ENCODE results near the gene JPH3.

DNA sequence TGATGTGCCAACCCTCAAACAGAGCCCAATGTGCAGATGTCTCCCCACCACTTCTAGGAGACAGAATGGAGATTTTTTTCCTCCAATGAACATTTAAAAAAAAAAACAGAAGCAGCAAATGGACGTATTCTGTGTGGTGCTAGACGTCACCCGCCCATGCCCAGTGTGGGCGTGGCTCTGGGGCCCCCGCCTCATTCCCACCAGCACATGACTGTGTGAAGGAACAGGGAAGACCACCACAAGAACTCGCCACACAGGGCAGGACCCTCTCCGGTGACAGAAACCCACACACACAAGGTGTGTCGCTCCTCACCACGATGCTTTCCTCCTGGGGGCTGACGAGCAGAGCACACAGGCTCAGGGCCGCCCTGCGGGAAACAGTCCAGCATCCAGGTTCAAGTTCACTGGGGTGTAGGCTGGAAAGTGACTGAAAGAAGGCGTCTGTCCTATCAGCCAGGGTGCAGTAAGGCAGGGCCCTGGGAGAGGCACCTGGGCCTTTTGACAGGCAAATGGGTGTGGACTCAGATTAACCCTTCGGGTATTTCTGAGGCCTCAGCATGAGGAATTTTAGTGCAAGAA, 110.0 kb downstream of the JPH3 start:
- TF ChIP-seq EZH2 (IDR thresholded peaks at IDR 0.05; ENCODE audit: insufficient read depth, poor library complexity, severe bottlenecking), result no peak
- TF ChIP-seq EZH2phosphoT487 (IDR thresholded peaks at IDR 0.05; ENCODE audit: insufficient read depth, low read depth), result no peak
